K562 (cell line): ENCODE data around the gene SLC25A26. TPM values are rescaled to one million over a fixed set of nuclear protein-coding genes. Genes with fewer than 3 reads are reported as not detected.

Experiments
- ATAC-seq: fragments of 200-7000 bp; cut with Tn5 transposase; 3 replicates; pipeline ENCODE4 v1.9.1; 2020; ENCODE audit warnings: moderate library complexity
- BruUV-seq: library from RNA; stranded (reverse); fragments of 400-500 nt; replicated peaks from 2 replicates; lab custom pipeline; 2021; lab: Mats Ljungman, UMichigan
- CTCF ChIA-PET: fragments of 300-600 bp; formaldehyde crosslinking; extraction: SDS; loops from one replicate; lab custom pipeline; 2021; ENCODE audit warnings: low intra/inter-chr PET ratio; lab: Yijun Ruan, JAX
- POLR2A ChIA-PET: fragments of 300-600, 350-650 bp; sonication (Branson Sonifier 250); formaldehyde crosslinking; extraction: SDS; loops from one replicate; lab custom pipeline; 2021; ENCODE audit warnings: antibody characterized with exemption, inconsistent platforms; lab: Yijun Ruan, JAX
- DNase-seq, 4 experiments: peaks; one replicate each; pipeline versions ENCODE4 v3.0.0 to v3.0.0-alpha.2; 2011 to 2018; ENCODE audit warnings: low spot score in 3 of 4, mixed read lengths in 3 of 4; ENCODE audit errors: extremely low read depth in 1 of 4
- FAIRE-seq: peaks from 2 replicates; lab custom pipeline; 2011; peaks lifted over from hg19 to GRCh38; lab: Jason Lieb, UNC
- H2AFZ ChIP-seq: 2 replicates; pipeline ENCODE4 v1.6.0; 2011; ENCODE audit warnings: low read depth, low read length, control low read depth, inconsistent platforms
- H3K27ac ChIP-seq: fragments of 200-600 bp; 3 replicates; pipeline ENCODE4 v1.8.0; 2011; ENCODE audit warnings: low read depth, mild to moderate bottlenecking, control low read depth, inconsistent platforms, low read length, moderate library complexity, mixed read lengths; ENCODE audit errors: extremely low read depth
- H3K27me3 ChIP-seq, 2 experiments: fragments of 300-600 bp in 1 of 2; 2 replicates in 1 of 2; 3 replicates in 1 of 2; pipeline versions ENCODE4 v1.6.0 to v1.8.0; 2011; ENCODE audit warnings: inconsistent platforms in 2 of 2, low read length in 2 of 2, mild to moderate bottlenecking in 1 of 2, mixed read lengths in 1 of 2, moderate library complexity in 1 of 2; ENCODE audit not compliant: control insufficient read depth in 2 of 2, insufficient read depth in 2 of 2
- H3K36me3 ChIP-seq: fragments of 300-600 bp; 3 replicates; pipeline ENCODE4 v1.8.0; 2011; ENCODE audit warnings: mild to moderate bottlenecking, low read length, inconsistent platforms; ENCODE audit not compliant: control insufficient read depth, insufficient read depth
- H3K4me1 ChIP-seq, 2 experiments: fragments of 200-600 bp in 1 of 2; replicated peaks in 1 of 2; 2 replicates in 1 of 2; 3 replicates in 1 of 2; pipeline versions ENCODE4 v1.5.1 to v1.8.0; 2011; ENCODE audit warnings: inconsistent platforms in 2 of 2, low read length in 2 of 2, mild to moderate bottlenecking in 1 of 2, mixed read lengths in 1 of 2, moderate library complexity in 1 of 2; ENCODE audit not compliant: control insufficient read depth in 2 of 2, insufficient read depth in 2 of 2
- H3K4me2 ChIP-seq: 2 replicates; pipeline ENCODE4 v1.6.1; 2011; ENCODE audit warnings: low read length, control low read depth, inconsistent platforms, mixed read lengths; ENCODE audit not compliant: insufficient read depth
- H3K4me3 ChIP-seq: fragments of 200-600 bp; sonication (generic), shearing (Covaris generic); 2 replicates; pipeline ENCODE4 v1.5.1; 2016; ENCODE audit warnings: control low read depth, inconsistent platforms
- H3K79me2 ChIP-seq: fragments of 200-600 bp; 3 replicates; pipeline ENCODE4 v1.8.0; 2011; ENCODE audit warnings: low read length, inconsistent platforms; ENCODE audit not compliant: control insufficient read depth, insufficient read depth
- H3K9ac ChIP-seq, 2 experiments: 2 replicates each; pipeline versions ENCODE4 v1.6.0 to v1.6.1; 2011; ENCODE audit warnings: low read depth in 2 of 2, low read length in 2 of 2, control low read depth in 1 of 2, inconsistent platforms in 1 of 2, mild to moderate bottlenecking in 1 of 2, mixed read lengths in 1 of 2; ENCODE audit not compliant: insufficient read depth in 1 of 2
- H3K9me1 ChIP-seq: one replicate; pipeline ENCODE4 v1.6.0; 2011; ENCODE audit warnings: inconsistent platforms, mild to moderate bottlenecking, low read length, moderate library complexity; ENCODE audit not compliant: control insufficient read depth, insufficient read depth
- H3K9me3 ChIP-seq: replicated peaks from 2 replicates; pipeline ENCODE4 v1.5.1; 2011; ENCODE audit warnings: low read depth, low read length, inconsistent platforms; ENCODE audit not compliant: control insufficient read depth, insufficient read depth
- H4K20me1 ChIP-seq: replicated peaks from 2 replicates; pipeline ENCODE4 v1.6.1; 2011; ENCODE audit warnings: low read length, inconsistent platforms, mixed read lengths; ENCODE audit not compliant: control insufficient read depth, insufficient read depth
- BRF1 ChIP-seq: IDR thresholded peaks from 3 replicates; pipeline ENCODE4 v1.6.1; 2011; ENCODE audit warnings: borderline replicate concordance, mild to moderate bottlenecking; ENCODE audit not compliant: insufficient read length; ENCODE audit errors: extremely low read depth
- GTF2F1 ChIP-seq: IDR thresholded peaks from 2 replicates; pipeline ENCODE4 v1.6.1; 2011; ENCODE audit warnings: low read depth, low read length, improper control_type of control experiment
- MCM5 ChIP-seq: fragments of 450-650 bp; IDR thresholded peaks from 2 replicates; pipeline ENCODE4 v1.6.1; 2016; ENCODE audit warnings: low read depth
- PML ChIP-seq: IDR thresholded peaks from 2 replicates; pipeline ENCODE4 v1.6.1; 2012; ENCODE audit warnings: low read length, inconsistent platforms
- PTRF ChIP-seq: fragments of 450-650 bp; IDR thresholded peaks from 2 replicates; pipeline ENCODE4 v1.6.1; 2016; ENCODE audit warnings: mild to moderate bottlenecking, missing genetic modification characterization, missing compliant biosample characterization
- SREBF1 ChIP-seq: fragments of 150-350 bp; IDR thresholded peaks from 2 replicates; pipeline ENCODE4 v1.6.1; 2014; ENCODE audit warnings: antibody characterized with exemption, low read depth, low read length, borderline replicate concordance
- ZNF184 ChIP-seq: sonication (generic); formaldehyde crosslinking; IDR thresholded peaks from 2 replicates; pipeline ENCODE4 v1.5.0; 2020; ENCODE audit warnings: missing genetic modification reagents
- ZNF263 ChIP-seq: sonication (generic); formaldehyde crosslinking; IDR thresholded peaks from 2 replicates; pipeline ENCODE4 v1.8.0; 2022; ENCODE audit warnings: mild to moderate bottlenecking, missing genetic modification reagents, borderline replicate concordance
- WGBS: fragments of 100-300 bp; shearing (Covaris generic); methylation state at CpG from one replicate; pipeline ENCODE4 v1.1.6; 2016; ENCODE audit warnings: low coverage, mixed read lengths; ENCODE audit not compliant: insufficient coverage; ENCODE audit errors: missing lambda C conversion rate; 5-methylcytosine and 5-hydroxymethylcytosine counted together
- in situ Hi-C: fragments of 300-500 bp; cut with MboI; formaldehyde crosslinking; loops from 4 replicates; pipeline ENCODE4 v1.15.0; 2018; ENCODE audit warnings: inconsistent platforms, mixed read lengths
- intact Hi-C: fragments of 100-400 bp; cut with micrococcal nuclease; formaldehyde crosslinking; loops from 2 replicates; pipeline ENCODE4 v1.14.2; 2022
- polyA plus RNA-seq, 8 experiments: library from polyadenylated mRNA; depleted of rRNA in 4 of 8; stranded (reverse) in 5 of 8; unstranded in 3 of 8; fragments of >200 nt; fragmentation: Nextera tagmentation in 2 of 8; fragmentation: Illumina TruSeq in 1 of 8; extraction: Ambion mirVana in 2 of 8; extraction: Trizol in 1 of 8; gene quantifications; 2 replicates each; pipeline versions ENCODE4 v1.2.1 to v1.2.3, GENCODE V29; 2011 to 2014; ENCODE audit warnings: inconsistent platforms in 1 of 8, missing spikeins in 1 of 8
- total RNA-seq, 7 experiments: library from RNA; depleted of rRNA in 6 of 7; stranded (reverse); fragments of >200 nt in 6 of 7; fragmentation: Illumina TruSeq in 2 of 7; extraction: Trizol in 2 of 7; gene quantifications; 2 replicates each; pipeline versions ENCODE4 v1.2.1 to v1.2.3, GENCODE V29; 2011 to 2021; ENCODE audit warnings: low replicate concordance in 1 of 7
- TF ChIP-seq, protein P1 (sequence below), 2 experiments: fragments of 450-650 bp in 1 of 2; sonication (generic) in 1 of 2; formaldehyde crosslinking; conservative IDR thresholded peaks; 2 replicates each; pipeline versions ENCODE4 v1.4.0 to v1.8.1; 2020 to 2022; ENCODE audit warnings: mild to moderate bottlenecking in 1 of 2, missing genetic modification reagents in 1 of 2
- TF ChIP-seq, protein P2 (sequence below): fragments of 250-450 bp; sonication (Bioruptor Pico); IDR thresholded peaks from 2 replicates; pipeline ENCODE4 v1.4.0; 2020; ENCODE audit warnings: borderline replicate concordance

SLC25A26 gene
- total and polyA plus RNA-seq, 9 of the 15 experiments (the other 6 are each of a cell fraction or from before 2014, with no cell fraction given), result 7.2 to 29.1 (median 12.6) TPM

DNA sequence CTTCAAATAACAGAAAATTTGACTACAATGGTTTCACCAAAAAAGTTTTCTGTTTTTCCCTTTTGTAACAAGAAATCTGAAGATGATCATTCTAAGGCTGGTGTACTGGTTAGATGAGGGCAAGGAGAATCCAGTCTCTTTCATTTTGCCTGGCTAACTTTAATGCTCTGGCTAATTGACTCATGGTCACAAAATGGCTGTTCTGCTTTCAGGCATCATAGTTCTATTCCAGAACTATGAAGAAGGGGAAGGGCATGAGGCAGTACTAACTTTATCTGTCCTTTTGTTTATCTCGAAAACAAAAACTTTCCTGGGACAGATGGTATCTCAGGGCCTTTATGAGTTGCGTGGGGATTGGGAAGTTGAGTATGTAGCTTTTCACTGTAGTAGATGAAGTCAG is 50.4 kb downstream of the SLC25A26 start:
- ChIA-PET POLR2A (no interaction called here), CTCF (no interaction called here)
- Histone ChIP-seq H3K9me3 (no peaks in the 10 kb centered on the region), H3K4me2 (no peak overlapping the region), H3K27me3 (no peaks in the 10 kb centered on the region), H3K9me1 (no peaks in the 10 kb centered on the region), H3K27ac (no peak overlapping the region), H3K9ac (no peak overlapping the region), H3K79me2 (no peaks in the 10 kb centered on the region), H4K20me1 (no peaks in the 10 kb centered on the region), H3K4me3 (no peak overlapping the region), H3K36me3 (no peaks in the 10 kb centered on the region), H3K4me1 (no peaks in the 10 kb centered on the region), H2AFZ (no peak overlapping the region)
- ATAC-seq, result no peak
- WGBS, result 29% methylated on average over 2 of the region's 2 CpGs
- no TSS peak for BruUV-seq
- intact Hi-C loops (no loop called here), in situ Hi-C loops (no loop called here)
- no peak for FAIRE-seq
- TF ChIP-seq MCM5, result no peak
- TF ChIP-seq GTF2F1, result no peak
- TF ChIP-seq PML, result no peak
- no peak for TF ChIP-seq SREBF1
- TF ChIP-seq BRF1, result no peak
- TF ChIP-seq, protein P1, sequence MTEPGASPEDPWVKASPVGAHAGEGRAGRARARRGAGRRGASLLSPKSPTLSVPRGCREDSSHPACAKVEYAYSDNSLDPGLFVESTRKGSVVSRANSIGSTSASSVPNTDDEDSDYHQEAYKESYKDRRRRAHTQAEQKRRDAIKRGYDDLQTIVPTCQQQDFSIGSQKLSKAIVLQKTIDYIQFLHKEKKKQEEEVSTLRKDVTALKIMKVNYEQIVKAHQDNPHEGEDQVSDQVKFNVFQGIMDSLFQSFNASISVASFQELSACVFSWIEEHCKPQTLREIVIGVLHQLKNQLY (CRISPR knock-in tag; conservative IDR thresholded peaks at IDR 0.05), result no peak
- TF ChIP-seq ZNF263 (CRISPR knock-in tag), result no peak
- TF ChIP-seq PTRF (tag), result no peak
- TF ChIP-seq, protein P2, sequence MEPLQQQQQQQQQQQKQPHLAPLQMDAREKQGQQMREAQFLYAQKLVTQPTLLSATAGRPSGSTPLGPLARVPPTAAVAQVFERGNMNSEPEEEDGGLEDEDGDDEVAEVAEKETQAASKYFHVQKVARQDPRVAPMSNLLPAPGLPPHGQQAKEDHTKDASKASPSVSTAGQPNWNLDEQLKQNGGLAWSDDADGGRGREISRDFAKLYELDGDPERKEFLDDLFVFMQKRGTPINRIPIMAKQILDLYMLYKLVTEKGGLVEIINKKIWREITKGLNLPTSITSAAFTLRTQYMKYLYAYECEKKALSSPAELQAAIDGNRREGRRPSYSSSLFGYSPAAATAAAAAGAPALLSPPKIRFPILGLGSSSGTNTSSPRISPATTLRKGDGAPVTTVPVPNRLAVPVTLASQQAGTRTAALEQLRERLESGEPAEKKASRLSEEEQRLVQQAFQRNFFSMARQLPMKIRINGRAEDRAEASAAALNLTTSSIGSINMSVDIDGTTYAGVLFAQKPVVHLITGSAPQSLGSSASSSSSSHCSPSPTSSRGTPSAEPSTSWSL, result no peak
- TF ChIP-seq ZNF184, result no peak
- no peak for DNase-seq
